Middle frontal gyrus (tissue), 1 donor: ENCODE measurements around the gene ARHGEF12.

Experiments
- DNase-seq: peaks from one replicate; pipeline ENCODE4 v3.0.0-alpha.2; 2015; ENCODE audit warnings: low spot score; ENCODE audit errors: extremely low spot score

ARHGEF12 gene

GRCh38 chr11:120383518-120384155 lies 47.4 kb downstream of the ARHGEF12 start:
- DNase-seq = no peak

- DNase-seq = no peak
These were observed 48.3 kb downstream of the ARHGEF12 start for GRCh38 chr11:120384476-120384875.

GRCh38 chr11:120385110-120385509 lies 48.9 kb downstream of the ARHGEF12 start:
- DNase-seq = no peak

GRCh38 chr11:120385655-120386054 lies 49.4 kb downstream of the ARHGEF12 start:
- no peak for DNase-seq

- no peak for DNase-seq
These were observed 50.1 kb downstream of the ARHGEF12 start for GRCh38 chr11:120386318-120386717.

- no peak for DNase-seq
These were observed 50.7 kb downstream of the ARHGEF12 start for GRCh38 chr11:120386774-120387371.

GRCh38 chr11:120388261-120388660 lies 52.0 kb downstream of the ARHGEF12 start:
- no peak for DNase-seq

GRCh38 chr11:120389693-120390584 lies 53.7 kb downstream of the ARHGEF12 start:
- DNase-seq = no peak

- no peak for DNase-seq
These were observed 54.3 kb downstream of the ARHGEF12 start for GRCh38 chr11:120390585-120390922.

GRCh38 chr11:120391292-120391691 lies 55.1 kb downstream of the ARHGEF12 start:
- DNase-seq = peak; percentile 18

- no peak for DNase-seq
These were observed 55.6 kb downstream of the ARHGEF12 start for GRCh38 chr11:120391854-120392253.

- DNase-seq = no peak
These were observed 56.1 kb downstream of the ARHGEF12 start for GRCh38 chr11:120392314-120392713.

- no peak for DNase-seq
These were observed 56.6 kb downstream of the ARHGEF12 start for GRCh38 chr11:120392793-120393192.

GRCh38 chr11:120394119-120394518 lies 57.9 kb downstream of the ARHGEF12 start:
- DNase-seq = no peak

GRCh38 chr11:120395778-120396177 lies 59.6 kb downstream of the ARHGEF12 start:
- DNase-seq = no peak

- no peak for DNase-seq
These were observed 61.9 kb downstream of the ARHGEF12 start for GRCh38 chr11:120398132-120398531.

- no peak for DNase-seq
These were observed 63.1 kb downstream of the ARHGEF12 start for GRCh38 chr11:120399307-120399706.

GRCh38 chr11:120400564-120401364 lies 64.6 kb downstream of the ARHGEF12 start:
- no peak for DNase-seq

GRCh38 chr11:120401506-120401905 lies 65.3 kb downstream of the ARHGEF12 start:
- DNase-seq = no peak

GRCh38 chr11:120403966-120404365 lies 67.8 kb downstream of the ARHGEF12 start:
- DNase-seq = no peak

- no peak for DNase-seq
These were observed 68.3 kb downstream of the ARHGEF12 start for GRCh38 chr11:120404495-120404894.

- no peak for DNase-seq
These were observed 73.4 kb downstream of the ARHGEF12 start for GRCh38 chr11:120409655-120410054.
